ENCODE results near the gene GSG1L.
A peak's percentile ranks its signal among the peaks of the same experiment; 100 is the strongest.

Gene GSG1L

DNA sequence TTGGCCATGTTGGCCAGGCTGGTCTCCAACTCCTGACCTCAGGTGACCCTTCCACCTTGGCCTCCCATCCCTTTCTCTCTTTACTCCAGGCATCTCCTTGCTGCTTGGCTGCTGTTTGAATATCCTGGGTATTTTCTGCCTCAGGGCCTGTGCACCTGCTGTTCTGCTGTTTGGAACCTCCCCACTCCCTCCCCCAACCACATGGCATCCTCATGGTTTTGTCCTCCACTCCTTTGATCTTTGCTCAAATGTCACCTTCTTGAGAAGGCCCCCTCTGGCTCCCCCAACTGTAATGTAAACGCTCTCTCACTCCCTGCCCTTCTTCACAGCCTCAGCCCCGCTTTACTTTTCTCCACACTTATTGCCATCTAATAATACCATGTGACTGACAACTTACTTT, 152.0 kb downstream of the GSG1L start:
- no peak for TF ChIP-seq TAF1 (IDR thresholded peaks at IDR 0.05; ENCODE audit: low read depth)
- TF ChIP-seq CREB1 (IDR thresholded peaks at IDR 0.05; ENCODE audit: low read depth): no peak
- no peak for TF ChIP-seq MAX (IDR thresholded peaks at IDR 0.05)

DNA sequence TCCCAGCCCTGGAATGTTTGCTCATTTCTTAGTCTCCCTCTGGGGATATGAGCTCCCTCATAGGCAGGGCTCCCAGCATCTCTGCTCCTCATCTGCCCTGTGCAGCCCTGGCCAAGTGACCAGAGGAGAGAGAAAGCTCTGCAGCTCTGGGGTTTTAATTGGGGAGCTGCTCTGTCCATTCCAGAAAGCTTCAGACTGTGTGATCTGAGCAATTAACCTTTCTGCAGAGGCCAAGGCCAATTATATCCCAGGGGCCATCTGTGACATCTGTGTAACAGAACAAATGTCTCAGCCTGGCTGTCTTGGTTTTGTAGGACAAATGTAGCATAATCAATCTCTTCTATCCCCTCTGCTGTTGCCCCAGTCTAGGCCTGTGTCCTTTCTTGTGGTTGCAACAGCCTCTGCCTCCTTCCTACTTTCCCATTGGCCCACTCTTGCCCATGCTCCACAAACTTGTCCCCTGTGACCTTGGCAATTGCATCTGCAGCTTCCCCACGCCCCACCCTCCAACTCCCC, 156.0 kb downstream of the GSG1L start:
- TF ChIP-seq, protein P1, sequence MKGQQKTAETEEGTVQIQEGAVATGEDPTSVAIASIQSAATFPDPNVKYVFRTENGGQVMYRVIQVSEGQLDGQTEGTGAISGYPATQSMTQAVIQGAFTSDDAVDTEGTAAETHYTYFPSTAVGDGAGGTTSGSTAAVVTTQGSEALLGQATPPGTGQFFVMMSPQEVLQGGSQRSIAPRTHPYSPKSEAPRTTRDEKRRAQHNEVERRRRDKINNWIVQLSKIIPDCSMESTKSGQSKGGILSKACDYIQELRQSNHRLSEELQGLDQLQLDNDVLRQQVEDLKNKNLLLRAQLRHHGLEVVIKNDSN (IDR thresholded peaks at IDR 0.05): no peak
- no peak for TF ChIP-seq MAX (IDR thresholded peaks at IDR 0.05)
- TF ChIP-seq TCF12 (IDR thresholded peaks at IDR 0.05; ENCODE audit: low read depth): no peak
- no peak for TF ChIP-seq ZBTB7A (IDR thresholded peaks at IDR 0.05; ENCODE audit: low read depth)
- TF ChIP-seq TAF1 (IDR thresholded peaks at IDR 0.05; ENCODE audit: low read depth): no peak
- TF ChIP-seq, protein P2, sequence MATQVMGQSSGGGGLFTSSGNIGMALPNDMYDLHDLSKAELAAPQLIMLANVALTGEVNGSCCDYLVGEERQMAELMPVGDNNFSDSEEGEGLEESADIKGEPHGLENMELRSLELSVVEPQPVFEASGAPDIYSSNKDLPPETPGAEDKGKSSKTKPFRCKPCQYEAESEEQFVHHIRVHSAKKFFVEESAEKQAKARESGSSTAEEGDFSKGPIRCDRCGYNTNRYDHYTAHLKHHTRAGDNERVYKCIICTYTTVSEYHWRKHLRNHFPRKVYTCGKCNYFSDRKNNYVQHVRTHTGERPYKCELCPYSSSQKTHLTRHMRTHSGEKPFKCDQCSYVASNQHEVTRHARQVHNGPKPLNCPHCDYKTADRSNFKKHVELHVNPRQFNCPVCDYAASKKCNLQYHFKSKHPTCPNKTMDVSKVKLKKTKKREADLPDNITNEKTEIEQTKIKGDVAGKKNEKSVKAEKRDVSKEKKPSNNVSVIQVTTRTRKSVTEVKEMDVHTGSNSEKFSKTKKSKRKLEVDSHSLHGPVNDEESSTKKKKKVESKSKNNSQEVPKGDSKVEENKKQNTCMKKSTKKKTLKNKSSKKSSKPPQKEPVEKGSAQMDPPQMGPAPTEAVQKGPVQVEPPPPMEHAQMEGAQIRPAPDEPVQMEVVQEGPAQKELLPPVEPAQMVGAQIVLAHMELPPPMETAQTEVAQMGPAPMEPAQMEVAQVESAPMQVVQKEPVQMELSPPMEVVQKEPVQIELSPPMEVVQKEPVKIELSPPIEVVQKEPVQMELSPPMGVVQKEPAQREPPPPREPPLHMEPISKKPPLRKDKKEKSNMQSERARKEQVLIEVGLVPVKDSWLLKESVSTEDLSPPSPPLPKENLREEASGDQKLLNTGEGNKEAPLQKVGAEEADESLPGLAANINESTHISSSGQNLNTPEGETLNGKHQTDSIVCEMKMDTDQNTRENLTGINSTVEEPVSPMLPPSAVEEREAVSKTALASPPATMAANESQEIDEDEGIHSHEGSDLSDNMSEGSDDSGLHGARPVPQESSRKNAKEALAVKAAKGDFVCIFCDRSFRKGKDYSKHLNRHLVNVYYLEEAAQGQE (IDR thresholded peaks at IDR 0.05; ENCODE audit: low read depth): no peak
- no peak for TF ChIP-seq FOXM1 (IDR thresholded peaks at IDR 0.05; ENCODE audit: borderline replicate concordance, low read depth)
- no peak for TF ChIP-seq CEBPB (IDR thresholded peaks at IDR 0.05)
- no peak for TF ChIP-seq RAD21 (IDR thresholded peaks at IDR 0.05; ENCODE audit: low read depth)
- no peak for TF ChIP-seq NFIC (IDR thresholded peaks at IDR 0.05)
- TF ChIP-seq YY1 (IDR thresholded peaks at IDR 0.05; ENCODE audit: low read depth): no peak
- no peak for TF ChIP-seq CREB1 (IDR thresholded peaks at IDR 0.05; ENCODE audit: low read depth)
- TF ChIP-seq EP300 (IDR thresholded peaks at IDR 0.05; ENCODE audit: borderline replicate concordance): no peak
- TF ChIP-seq EGR1 (IDR thresholded peaks at IDR 0.05): no peak
- no peak for TF ChIP-seq TEAD4 (IDR thresholded peaks at IDR 0.05)

GRCh38 chr16:27906883-27907282, 156.6 kb downstream of the GSG1L start:
- no peak for TF ChIP-seq EGR1 (IDR thresholded peaks at IDR 0.05)
- TF ChIP-seq, protein P1 (IDR thresholded peaks at IDR 0.05): peak; percentile 88

DNA sequence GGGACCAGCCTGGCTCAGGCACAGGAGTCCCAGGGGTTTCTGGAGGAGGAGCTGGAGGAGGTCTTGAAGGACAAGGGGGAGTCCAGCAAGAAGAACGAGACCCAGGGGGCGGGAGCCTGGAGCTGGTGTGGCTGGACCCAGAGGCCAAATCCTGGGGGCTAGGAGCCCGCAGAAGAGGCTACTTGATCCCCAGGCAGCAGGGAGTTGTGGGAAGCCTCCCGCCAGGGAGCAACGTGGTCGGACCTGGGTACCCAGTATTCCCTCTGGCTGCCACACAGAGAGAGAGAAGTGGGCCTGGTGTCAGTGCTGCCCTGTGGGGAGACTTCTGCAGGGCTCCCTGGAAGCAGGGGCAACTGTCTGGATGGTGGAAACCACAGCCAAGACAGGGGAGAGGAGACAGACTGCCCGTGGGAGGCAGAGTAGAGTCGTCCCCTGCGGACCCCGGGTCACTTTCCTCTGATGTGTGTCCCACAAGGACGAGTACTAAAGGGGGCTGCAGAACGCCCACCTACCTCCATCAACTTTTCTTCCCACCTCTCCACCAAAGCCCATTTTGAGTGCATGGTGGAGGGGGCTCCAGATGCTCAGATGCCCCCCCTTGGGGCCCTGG, 160.4 kb downstream of the GSG1L start:
- TF ChIP-seq TCF12 (IDR thresholded peaks at IDR 0.05; ENCODE audit: low read depth): no peak
- TF ChIP-seq RAD21 (IDR thresholded peaks at IDR 0.05; ENCODE audit: low read depth): no peak
- no peak for TF ChIP-seq ZBTB7A (IDR thresholded peaks at IDR 0.05; ENCODE audit: low read depth)
- no peak for TF ChIP-seq EP300 (IDR thresholded peaks at IDR 0.05; ENCODE audit: borderline replicate concordance)
- TF ChIP-seq FOXM1 (IDR thresholded peaks at IDR 0.05; ENCODE audit: borderline replicate concordance, low read depth): no peak
- no peak for TF ChIP-seq TAF1 (IDR thresholded peaks at IDR 0.05; ENCODE audit: low read depth)
- TF ChIP-seq CREB1 (IDR thresholded peaks at IDR 0.05; ENCODE audit: low read depth): no peak
- TF ChIP-seq EGR1 (IDR thresholded peaks at IDR 0.05): no peak
- no peak for TF ChIP-seq MAX (IDR thresholded peaks at IDR 0.05)
- TF ChIP-seq, protein P2 (IDR thresholded peaks at IDR 0.05; ENCODE audit: low read depth): no peak
- no peak for TF ChIP-seq NFIC (IDR thresholded peaks at IDR 0.05)

- no peak for TF ChIP-seq EP300 (IDR thresholded peaks at IDR 0.05; ENCODE audit: borderline replicate concordance)
- TF ChIP-seq TAF1 (IDR thresholded peaks at IDR 0.05; ENCODE audit: low read depth): no peak
- no peak for TF ChIP-seq CREB1 (IDR thresholded peaks at IDR 0.05; ENCODE audit: low read depth)
Observed at GRCh38 chr16:27902551-27902950, 161.0 kb downstream of the GSG1L start.

- no peak for TF ChIP-seq CEBPB (IDR thresholded peaks at IDR 0.05)
- TF ChIP-seq RAD21 (IDR thresholded peaks at IDR 0.05; ENCODE audit: low read depth): no peak
- TF ChIP-seq TAF1 (IDR thresholded peaks at IDR 0.05; ENCODE audit: low read depth): no peak
- no peak for TF ChIP-seq YY1 (IDR thresholded peaks at IDR 0.05; ENCODE audit: low read depth)
- no peak for TF ChIP-seq FOXM1 (IDR thresholded peaks at IDR 0.05; ENCODE audit: borderline replicate concordance, low read depth)
- TF ChIP-seq EGR1 (IDR thresholded peaks at IDR 0.05): no peak
- no peak for TF ChIP-seq TEAD4 (IDR thresholded peaks at IDR 0.05)
- TF ChIP-seq EP300 (IDR thresholded peaks at IDR 0.05; ENCODE audit: borderline replicate concordance): no peak
- TF ChIP-seq, protein P1 (IDR thresholded peaks at IDR 0.05): no peak
- TF ChIP-seq ZBTB7A (IDR thresholded peaks at IDR 0.05; ENCODE audit: low read depth): no peak
- no peak for TF ChIP-seq NFIC (IDR thresholded peaks at IDR 0.05)
- no peak for TF ChIP-seq MAX (IDR thresholded peaks at IDR 0.05)
- TF ChIP-seq, protein P2 (IDR thresholded peaks at IDR 0.05; ENCODE audit: low read depth): no peak
- no peak for TF ChIP-seq TCF12 (IDR thresholded peaks at IDR 0.05; ENCODE audit: low read depth)
- TF ChIP-seq CREB1 (IDR thresholded peaks at IDR 0.05; ENCODE audit: low read depth): no peak
Observed at GRCh38 chr16:27901956-27902355, 161.6 kb downstream of the GSG1L start.
